HG02981 (cell line): ENCODE data around the gene CENPF.

Source experiments
- ATAC-seq: cut with Tn5 transposase; IDR thresholded peaks from one replicate; pipeline ENCODE4 v1.9.1; 2021; ENCODE audit warnings: mild to moderate bottlenecking, moderate library complexity; ENCODE audit not compliant: unreplicated experiment

CENPF gene

GRCh38 chr1:214707306-214708087 lies 104.5 kb downstream of the CENPF start:
- ATAC-seq: no peak

- no peak for ATAC-seq
Observed at GRCh38 chr1:214708321-214708955, 105.4 kb downstream of the CENPF start.

GRCh38 chr1:214709241-214709640 lies 106.2 kb downstream of the CENPF start:
- no peak for ATAC-seq

- no peak for ATAC-seq
Observed at GRCh38 chr1:214712737-214713136, 109.7 kb downstream of the CENPF start.
